Stomach (tissue), 9 donors: ENCODE measurements around the gene CDC16. TPM values are rescaled to one million over a fixed set of nuclear protein-coding genes. Genes with fewer than 3 reads are reported as not detected.
A peak's percentile ranks its signal among the peaks of the same experiment; 100 is the strongest.

Source experiments
- DNase-seq, 2 donors: peaks; one replicate each; pipeline versions ENCODE4 v3.0.0 to v3.0.0-alpha.2; 2013 to 2019
- H3K27ac ChIP-seq, 5 donors: fragments of 200-600 bp in 4 of 5; sonication (generic) in 4 of 5; one replicate each; pipeline ENCODE4 v1.5.1; 2013 to 2019; ENCODE audit warnings: mild to moderate bottlenecking in 1 of 5, moderate library complexity in 1 of 5
- H3K27me3 ChIP-seq, 3 donors: fragments of 200-600 bp; sonication (generic); one replicate each; pipeline ENCODE4 v1.5.1; 2017 to 2019; ENCODE audit warnings: mixed run types in 1 of 3
- H3K36me3 ChIP-seq, 4 donors: fragments of 200-600 bp; sonication (generic); 1 replicate in 3 of 4; 2 replicates in 1 of 4; pipeline ENCODE4 v1.5.1; 2016 to 2019
- H3K4me1 ChIP-seq, 4 donors: fragments of 200-600 bp; sonication (generic); one replicate each; pipeline ENCODE4 v1.5.1; 2016 to 2019
- H3K4me3 ChIP-seq, 4 donors: fragments of 200-600 bp; sonication (generic) in 3 of 4; one replicate each; pipeline ENCODE4 v1.5.1; 2016 to 2019; ENCODE audit warnings: mild to moderate bottlenecking in 1 of 4
- H3K9me3 ChIP-seq, 4 donors: fragments of 200-600 bp; sonication (generic); one replicate each; pipeline ENCODE4 v1.5.1; 2016 to 2019
- CTCF ChIP-seq, 7 experiments: fragments of 450-650 bp in 4 of 7; fragments of 200-600 bp in 3 of 7; sonication (generic) in 3 of 7; IDR thresholded peaks; one replicate each; pipeline ENCODE4 v1.5.1; 2016 to 2019; ENCODE audit warnings: antibody characterized with exemption in 7 of 7, control low read depth in 2 of 7, mild to moderate bottlenecking in 1 of 7
- EP300 ChIP-seq: sonication (generic); formaldehyde crosslinking; IDR thresholded peaks from one replicate; pipeline ENCODE4 v1.6.1; 2017; ENCODE audit warnings: antibody characterized with exemption
- POLR2A ChIP-seq, 4 donors: fragments of 450-650 bp; IDR thresholded peaks; one replicate each; pipeline ENCODE4 v1.6.1; 2016; ENCODE audit warnings: antibody characterized with exemption in 4 of 4, control low read depth in 2 of 4, mild to moderate bottlenecking in 1 of 4, moderate library complexity in 1 of 4
- POLR2AphosphoS5 ChIP-seq, 3 donors: sonication (generic); formaldehyde crosslinking; IDR thresholded peaks; one replicate each; pipeline ENCODE4 v1.6.1; 2016; ENCODE audit warnings: antibody characterized with exemption in 3 of 3
- WGBS, 5 donors: extraction: QIAGEN DNeasy Blood & Tissue Kit in 3 of 5; methylation state at CpG; one replicate each; pipeline versions ENCODE4 v1.1.5 to v1.1.7; 2013 to 2018; 5-methylcytosine and 5-hydroxymethylcytosine counted together
- intact Hi-C: fragments of 100-400 bp; cut with DNase I; formaldehyde crosslinking; loops from one replicate; pipeline ENCODE4 v1.15.1; 2023; ENCODE audit warnings: low total_unique reads
- polyA plus RNA-seq, 3 donors: library from polyadenylated mRNA; stranded (reverse); fragments of 200-250 nt; gene quantifications; one replicate each; pipeline ENCODE4 v1.2.3, GENCODE V29; 2013
- total RNA-seq, 5 donors: library from RNA; depleted of rRNA; stranded (reverse); fragments of >200 nt; gene quantifications; one replicate each; pipeline versions ENCODE4 v1.1.0 to v1.2.3, GENCODE V29; 2014 to 2016
- donor health status: healthy with polysubstance abuse.
- donor health status: Bipolar disorder and iron deficiency.
- donor health status: healthy.

Gene CDC16
- total and polyA plus RNA-seq, 8 donors, result 49.3 to 98.5 (median 67.0) TPM

- peaks cover 0 to 26% (median 9%) of the 10 kb centered on the region in 3 donors for H3K27me3 ChIP-seq
- H3K4me1 ChIP-seq, result no peaks in the 10 kb centered on the region
- WGBS, 5 donors, result 54 to 74% (median 73%) methylated on average over 6 of the region's 6 CpGs
- H3K27ac ChIP-seq, result no peak overlapping the region
- H3K36me3 ChIP-seq, result no peaks in the 10 kb centered on the region
- no peak overlapping the region for H3K4me3 ChIP-seq
- TF ChIP-seq CTCF (IDR thresholded peaks at IDR 0.05) (no peak), POLR2A (IDR thresholded peaks at IDR 0.05) (no peak), EP300 (no peak), POLR2AphosphoS5 (IDR thresholded peaks at IDR 0.05) (no peak)
- H3K9me3 ChIP-seq, result peaks cover 0 to 5% (median 2%) of the 10 kb centered on the region in 4 donors
- intact Hi-C loops, result no loop called here
- no peak for DNase-seq
These were observed 22.6 kb upstream of the CDC16 start for GRCh38 chr13:114212158-114212495.

- no peak overlapping the region for H3K4me3 ChIP-seq
- no peaks in the 10 kb centered on the region for H3K9me3 ChIP-seq
- 67 to 91% (median 76%) methylated on average over 7 of the region's 7 CpGs for WGBS, 5 donors
- no peak for DNase-seq
- no peak for TF ChIP-seq EP300
- TF ChIP-seq POLR2A (IDR thresholded peaks at IDR 0.05), result no peak
- TF ChIP-seq CTCF (IDR thresholded peaks at IDR 0.05), result no peak
- no peak for TF ChIP-seq POLR2AphosphoS5 (IDR thresholded peaks at IDR 0.05)
- no peak overlapping the region for H3K27ac ChIP-seq
- H3K36me3 ChIP-seq, result no peaks in the 10 kb centered on the region
- intact Hi-C loops, result no loop called here
- H3K27me3 ChIP-seq, result peaks cover 0 to 26% (median 9%) of the 10 kb centered on the region in 3 donors
- H3K4me1 ChIP-seq, result no peaks in the 10 kb centered on the region
These were observed 20.7 kb upstream of the CDC16 start for GRCh38 chr13:114213980-114214379.

- Histone ChIP-seq H3K9me3 (no peaks in the 10 kb centered on the region), H3K4me3 (no peak overlapping the region), H3K27ac (no peak overlapping the region), H3K36me3 (no peaks in the 10 kb centered on the region), H3K27me3 (no peaks in the 10 kb centered on the region), H3K4me1 (peaks cover 0 to 3% (median 0%) of the 10 kb centered on the region in 4 donors)
- DNase-seq, result no peak
- intact Hi-C loops, result no loop called here
- WGBS, 5 donors, result 29 to 51% (median 43%) methylated on average over 3 of the region's 3 CpGs
- TF ChIP-seq CTCF (IDR thresholded peaks at IDR 0.05) (no peak), POLR2A (IDR thresholded peaks at IDR 0.05) (no peak)
These were observed 15.3 kb upstream of the CDC16 start for GRCh38 chr13:114219392-114219791.

GRCh38 chr13:114222461-114222968 lies 12.2 kb upstream of the CDC16 start:
- Histone ChIP-seq H3K9me3 (no peaks in the 10 kb centered on the region), H3K4me1 (peaks cover 0 to 20% (median 6%) of the 10 kb centered on the region in 4 donors), H3K27me3 (peaks cover 0 to 7% (median 0%) of the 10 kb centered on the region in 3 donors), H3K4me3 (no peak overlapping the region), H3K36me3 (no peaks in the 10 kb centered on the region), H3K27ac (peak overlapping the region in 1 of 5 donors; percentile 34)
- 34 to 44% (median 38%) methylated on average over 8 to 9 of the region's 9 CpGs for WGBS, 5 donors
- no peak for TF ChIP-seq EP300
- TF ChIP-seq CTCF (IDR thresholded peaks at IDR 0.05), result no peak
- no peak for TF ChIP-seq POLR2A (IDR thresholded peaks at IDR 0.05)
- TF ChIP-seq POLR2AphosphoS5 (IDR thresholded peaks at IDR 0.05), result no peak
- peak in 1 of 2 donors; percentile 65 for DNase-seq
- intact Hi-C loops, result no loop called here
